GM23338 (cell line): ENCODE measurements around the gene ANAPC4. TPM values are rescaled to one million over a fixed set of nuclear protein-coding genes. Genes with fewer than 3 reads are reported as not detected.

Experiments
- ATAC-seq: fragments of 200-7000 bp; cut with Tn5 transposase; 3 replicates; pipeline ENCODE4 v1.9.1; 2020
- DNase-seq: peaks from one replicate; pipeline ENCODE4 v3.0.0-alpha.2; 2015; ENCODE audit warnings: low spot score
- H2AFZ ChIP-seq: fragments of 200-600 bp; sonication (generic); 2 replicates; pipeline ENCODE4 v1.8.0; 2016; ENCODE audit warnings: antibody characterized with exemption, mild to moderate bottlenecking, moderate library complexity
- H3F3A ChIP-seq: fragments of 200-600 bp; sonication (generic); replicated peaks from 2 replicates; pipeline ENCODE4 v1.8.0; 2017; ENCODE audit warnings: antibody characterized with exemption, mixed run types, low read depth
- H3K27ac ChIP-seq: fragments of 200-600 bp; sonication (generic); 2 replicates; pipeline ENCODE4 v1.6.1; 2016; ENCODE audit warnings: low read depth
- H3K27me3 ChIP-seq: fragments of 200-600 bp; sonication (generic); 2 replicates; pipeline ENCODE4 v1.8.0; 2016; ENCODE audit warnings: mild to moderate bottlenecking, mixed run types, moderate library complexity; ENCODE audit not compliant: insufficient read depth
- H3K36me3 ChIP-seq: fragments of 200-600 bp; sonication (generic); 2 replicates; pipeline ENCODE4 v1.8.0; 2016; ENCODE audit warnings: mild to moderate bottlenecking; ENCODE audit not compliant: insufficient read depth
- H3K4me1 ChIP-seq: fragments of 200-600 bp; sonication (generic); 2 replicates; pipeline ENCODE4 v1.8.0; 2016; ENCODE audit warnings: mild to moderate bottlenecking, moderate library complexity; ENCODE audit not compliant: insufficient read depth
- H3K4me2 ChIP-seq: fragments of 200-600 bp; sonication (generic); 2 replicates; pipeline ENCODE4 v1.7.1; 2017; ENCODE audit warnings: mixed run types
- H3K4me3 ChIP-seq: fragments of 200-600 bp; sonication (generic); 2 replicates; pipeline ENCODE4 v1.6.1; 2016; ENCODE audit warnings: mixed run types
- H3K79me2 ChIP-seq: fragments of 200-600 bp; sonication (generic); replicated peaks from 2 replicates; pipeline ENCODE4 v1.8.0; 2017; ENCODE audit warnings: mild to moderate bottlenecking; ENCODE audit not compliant: insufficient read depth
- H3K9me2 ChIP-seq: fragments of 200-600 bp; sonication (generic); 2 replicates; pipeline ENCODE4 v1.8.0; 2017; ENCODE audit not compliant: insufficient read depth
- H4K20me1 ChIP-seq: fragments of 200-600 bp; sonication (generic); replicated peaks from 2 replicates; pipeline ENCODE4 v1.8.0; 2017; ENCODE audit warnings: mild to moderate bottlenecking; ENCODE audit not compliant: insufficient read depth
- H3K27ac Mint-ChIP-seq: 2 replicates; pipeline ENCODE4 v1.8.0; 2020; ENCODE audit warnings: inconsistent platforms, mild to moderate bottlenecking, moderate library complexity, mixed read lengths
- H3K27me3 Mint-ChIP-seq: 3 replicates; pipeline ENCODE4 v1.8.0; 2022; ENCODE audit warnings: low read depth, mild to moderate bottlenecking, moderate library complexity, mixed read lengths, inconsistent platforms; ENCODE audit not compliant: insufficient read depth, poor library complexity
- H3K36me3 Mint-ChIP-seq: 3 replicates; pipeline ENCODE4 v1.8.0; 2021; ENCODE audit warnings: low read depth, mild to moderate bottlenecking, inconsistent platforms, moderate library complexity, mixed read lengths
- H3K4me1 Mint-ChIP-seq: 3 replicates; pipeline ENCODE4 v1.8.0; 2020; ENCODE audit warnings: mild to moderate bottlenecking, inconsistent platforms, mixed read lengths
- H3K4me3 Mint-ChIP-seq: 3 replicates; pipeline ENCODE4 v1.8.0; 2021; ENCODE audit warnings: moderate library complexity, mild to moderate bottlenecking, inconsistent platforms, mixed read lengths
- H3K9me3 Mint-ChIP-seq: 3 replicates; pipeline ENCODE4 v1.8.0; 2020; ENCODE audit warnings: moderate library complexity, mild to moderate bottlenecking, inconsistent platforms, mixed read lengths
- CREB1 ChIP-seq: fragments of 250-450 bp; sonication (Bioruptor Pico); IDR thresholded peaks from 2 replicates; pipeline ENCODE4 v1.5.0; 2020; ENCODE audit warnings: low read depth, mild to moderate bottlenecking, moderate library complexity
- EZH2 ChIP-seq: fragments of 200-600 bp; sonication (generic); IDR thresholded peaks from one replicate; pipeline ENCODE4 v1.8.0; 2017; ENCODE audit warnings: antibody characterized with exemption, mild to moderate bottlenecking, low read depth; ENCODE audit not compliant: unreplicated experiment
- JUNB ChIP-seq: IDR thresholded peaks from one replicate; pipeline ENCODE4 v1.6.1; 2016; ENCODE audit warnings: antibody characterized with exemption; ENCODE audit not compliant: unreplicated experiment
- NANOG ChIP-seq: IDR thresholded peaks from 2 replicates; pipeline ENCODE4 v1.6.1; 2016; ENCODE audit warnings: antibody characterized with exemption, borderline replicate concordance
- POLR2AphosphoS5 ChIP-seq: IDR thresholded peaks from 2 replicates; pipeline ENCODE4 v1.6.1; 2016; ENCODE audit warnings: antibody characterized with exemption, low read depth
- REST ChIP-seq: IDR thresholded peaks from one replicate; pipeline ENCODE4 v1.6.1; 2018; ENCODE audit warnings: antibody characterized with exemption; ENCODE audit not compliant: unreplicated experiment
- STAT1 ChIP-seq: IDR thresholded peaks from one replicate; pipeline ENCODE4 v1.6.1; 2016; ENCODE audit warnings: antibody characterized with exemption; ENCODE audit not compliant: unreplicated experiment
- ZNF114 ChIP-seq: fragments of 250-450 bp; sonication (Bioruptor Pico); IDR thresholded peaks from 2 replicates; pipeline ENCODE4 v1.5.0; 2020; ENCODE audit warnings: mild to moderate bottlenecking, moderate library complexity
- ZNF331 ChIP-seq: fragments of 250-450 bp; sonication (Bioruptor Pico); IDR thresholded peaks from 2 replicates; pipeline ENCODE4 v1.5.0; 2020; ENCODE audit warnings: low read depth, mild to moderate bottlenecking, moderate library complexity
- polyA plus RNA-seq: library from polyadenylated mRNA; unstranded; fragments of >200 nt; fragmentation: Nextera tagmentation; extraction: Ambion mirVana; gene quantifications from 2 replicates; pipeline ENCODE4 v1.2.1, GENCODE V29; 2016
- total RNA-seq: library from RNA; depleted of rRNA; stranded (reverse); fragments of >200 nt; shearing (Covaris generic); gene quantifications from 2 replicates; pipeline ENCODE4 v1.2.3, GENCODE V29; 2014
- TF ChIP-seq, protein P1 (sequence below): IDR thresholded peaks from 2 replicates; pipeline ENCODE4 v1.6.1; 2016; ENCODE audit warnings: antibody characterized with exemption

Gene ANAPC4
- total and polyA plus RNA-seq, 2 experiments from 2014 or later, result 34.3 to 46.2 TPM

DNA sequence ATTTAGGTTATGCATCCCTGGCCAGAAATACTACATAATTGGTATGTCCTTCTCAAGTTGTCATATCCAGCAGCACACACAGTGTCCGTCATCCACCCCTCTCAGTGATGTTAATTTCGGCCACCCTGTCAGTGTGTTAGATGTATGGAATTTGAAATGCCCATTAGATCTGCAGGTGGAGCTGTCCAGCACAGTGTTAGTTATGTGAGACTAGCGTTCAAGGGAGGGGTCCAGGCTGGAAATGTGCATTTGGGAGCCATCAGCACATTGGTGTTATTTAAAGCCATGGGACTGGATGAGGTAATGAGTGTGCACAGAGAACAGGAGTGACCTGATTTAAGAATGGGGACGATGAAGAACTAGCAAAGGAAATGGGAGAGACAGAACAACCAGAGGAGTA lies 22.4 kb downstream of the ANAPC4 start:
- Histone ChIP-seq H3K27me3 (no peaks in the 10 kb centered on the region), H3K4me1 (no peaks in the 10 kb centered on the region), H3K4me2 (no peak overlapping the region), H4K20me1 (peaks cover 14% of the 10 kb centered on the region; the same call in 1 of the 2 replicates), H3F3A (no peaks in the 10 kb centered on the region), H3K9me2 (no peaks in the 10 kb centered on the region), H3K36me3 (peaks cover 31% of the 10 kb centered on the region), H3K79me2 (no peaks in the 10 kb centered on the region), H3K4me3 (no peak overlapping the region), H3K27ac (no peak overlapping the region), H2AFZ (no peak overlapping the region)
- no peaks in the 10 kb centered on the region; the same call in 2 of the 3 replicates for H3K9me3 Mint-ChIP-seq
- DNase-seq (no peak), ATAC-seq (no peak)
- H3K4me1 Mint-ChIP-seq, result no peaks in the 10 kb centered on the region
- no peak overlapping the region for H3K4me3 Mint-ChIP-seq
- H3K36me3 Mint-ChIP-seq, result peaks cover 57% of the 10 kb centered on the region
- H3K27me3 Mint-ChIP-seq, result peaks cover 3% of the 10 kb centered on the region
- TF ChIP-seq REST (peak; percentile 18), EZH2 (no peak)
- H3K27ac Mint-ChIP-seq, result no peak overlapping the region

DNA sequence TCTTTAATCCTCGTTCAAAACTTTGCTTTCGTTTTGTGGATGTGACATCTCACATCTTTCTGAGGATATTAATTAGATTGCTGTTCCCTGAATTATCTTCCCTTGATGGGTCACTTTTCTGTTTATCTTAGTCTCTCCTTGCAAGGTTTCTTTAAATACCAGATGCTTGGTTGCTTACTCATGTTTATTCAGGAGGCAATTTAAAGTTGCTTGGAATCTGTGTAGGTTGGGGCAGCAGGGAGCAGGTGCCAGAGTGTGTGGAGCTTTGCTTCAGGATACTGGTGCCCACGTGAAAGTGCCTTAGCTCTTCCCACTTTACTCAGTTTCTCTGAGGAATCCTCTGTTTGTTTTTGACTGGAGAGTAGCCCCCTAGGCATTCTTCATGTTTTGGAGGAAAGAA lies 24.0 kb downstream of the ANAPC4 start:
- H3K27ac Mint-ChIP-seq, result no peak overlapping the region
- H3K9me2 ChIP-seq, result no peaks in the 10 kb centered on the region
- TF ChIP-seq ZNF331 (CRISPR knock-in tag) (no peak), REST (no peak), ZNF114 (CRISPR knock-in tag) (no peak), POLR2AphosphoS5 (no peak), NANOG (no peak), STAT1 (no peak), EZH2 (no peak), CREB1 (CRISPR knock-in tag) (no peak), JUNB (no peak)
- TF ChIP-seq, protein P1, sequence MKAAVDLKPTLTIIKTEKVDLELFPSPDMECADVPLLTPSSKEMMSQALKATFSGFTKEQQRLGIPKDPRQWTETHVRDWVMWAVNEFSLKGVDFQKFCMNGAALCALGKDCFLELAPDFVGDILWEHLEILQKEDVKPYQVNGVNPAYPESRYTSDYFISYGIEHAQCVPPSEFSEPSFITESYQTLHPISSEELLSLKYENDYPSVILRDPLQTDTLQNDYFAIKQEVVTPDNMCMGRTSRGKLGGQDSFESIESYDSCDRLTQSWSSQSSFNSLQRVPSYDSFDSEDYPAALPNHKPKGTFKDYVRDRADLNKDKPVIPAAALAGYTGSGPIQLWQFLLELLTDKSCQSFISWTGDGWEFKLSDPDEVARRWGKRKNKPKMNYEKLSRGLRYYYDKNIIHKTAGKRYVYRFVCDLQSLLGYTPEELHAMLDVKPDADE, result no peak
- no peaks in the 10 kb centered on the region for H3K27me3 ChIP-seq
- peaks cover 30% of the 10 kb centered on the region for H3K36me3 ChIP-seq
- H3K9me3 Mint-ChIP-seq, result no peaks in the 10 kb centered on the region; the same call in 2 of the 3 replicates
- no peak overlapping the region for H3K4me2 ChIP-seq
- no peak overlapping the region for H2AFZ ChIP-seq
- ATAC-seq (no peak), DNase-seq (no peak)
- H3K79me2 ChIP-seq, result no peaks in the 10 kb centered on the region
- peaks cover 12% of the 10 kb centered on the region; the same call in 1 of the 2 replicates for H4K20me1 ChIP-seq
- peaks cover 54% of the 10 kb centered on the region for H3K36me3 Mint-ChIP-seq
- peaks cover 3% of the 10 kb centered on the region for H3K27me3 Mint-ChIP-seq
- no peaks in the 10 kb centered on the region for H3K4me1 Mint-ChIP-seq
- no peaks in the 10 kb centered on the region for H3F3A ChIP-seq
- no peak overlapping the region for H3K4me3 Mint-ChIP-seq
- H3K27ac ChIP-seq, result no peak overlapping the region
- H3K4me3 ChIP-seq, result no peak overlapping the region
- no peaks in the 10 kb centered on the region for H3K4me1 ChIP-seq
